Activated T-cell treated with anti-CD3 and anti-CD28 coated beads, Interleukin-2, amount 50 U/mL, for 72 hours (primary cell): ENCODE data around the gene ZNF652. TPM values are rescaled to one million over a fixed set of nuclear protein-coding genes. Genes with fewer than 3 reads are reported as not detected.

Experiments
- ATAC-seq, 2 donors: fragments of 150-1000 bp; cut with Tn5 transposase; replicated peaks in 1 of 2; 2 replicates each; pipeline ENCODE4 v1.10.0; 2021; ENCODE audit warnings: moderate library complexity in 2 of 2, mild to moderate bottlenecking in 1 of 2
- DNase-seq, 2 donors: peaks; one replicate each; pipeline ENCODE4 v3.0.0; 2021 to 2022; ENCODE audit warnings: mixed read lengths in 1 of 2
- H3K27ac Mint-ChIP-seq: one replicate; pipeline ENCODE4 v1.8.0; 2022; ENCODE audit warnings: mild to moderate bottlenecking, moderate library complexity, mixed read lengths
- H3K27me3 Mint-ChIP-seq: one replicate; pipeline ENCODE4 v1.8.0; 2022; ENCODE audit warnings: low read depth, mixed read lengths
- H3K36me3 Mint-ChIP-seq, 2 donors: one replicate each; pipeline ENCODE4 v1.8.0; 2022; ENCODE audit warnings: mixed read lengths in 2 of 2, mild to moderate bottlenecking in 1 of 2; ENCODE audit not compliant: insufficient read depth in 2 of 2
- H3K4me1 Mint-ChIP-seq: one replicate; pipeline ENCODE4 v1.8.0; 2022; ENCODE audit warnings: low read depth, mixed read lengths
- H3K4me3 Mint-ChIP-seq, 2 donors: one replicate each; pipeline ENCODE4 v1.8.0; 2022; ENCODE audit warnings: mild to moderate bottlenecking in 2 of 2, mixed read lengths in 2 of 2, moderate library complexity in 2 of 2
- H3K9me3 Mint-ChIP-seq, 2 donors: one replicate each; pipeline ENCODE4 v1.8.0; 2022; ENCODE audit warnings: mixed read lengths in 2 of 2
- total RNA-seq, 2 donors: library from RNA; stranded (reverse); gene quantifications; one replicate each; pipeline ENCODE4 v1.2.3, GENCODE V29; 2022

Gene ZNF652
- total RNA-seq, 2 donors from 2014 or later: 8.3 to 13.2 TPM

GRCh38 chr17:49342575-49342936, 19.5 kb downstream of the ZNF652 start:
- Mint-ChIP-seq H3K36me3 (peaks cover 0 to 2% of the 10 kb centered on the region in 2 donors), H3K4me3 (peak overlapping the region; percentile 69 to 91), H3K27ac (no peak overlapping the region), H3K9me3 (no peaks in the 10 kb centered on the region), H3K27me3 (peaks cover 11% of the 10 kb centered on the region), H3K4me1 (peaks cover 65% of the 10 kb centered on the region)
- no peak for DNase-seq
- peak; percentile 43 to 44 for ATAC-seq

- H3K36me3 Mint-ChIP-seq: peaks cover 0 to 2% of the 10 kb centered on the region in 2 donors
- no peaks in the 10 kb centered on the region for H3K9me3 Mint-ChIP-seq
- peaks cover 11% of the 10 kb centered on the region for H3K27me3 Mint-ChIP-seq
- H3K27ac Mint-ChIP-seq: peak overlapping the region; percentile 93
- DNase-seq (no peak), ATAC-seq (no peak)
- peaks cover 65% of the 10 kb centered on the region for H3K4me1 Mint-ChIP-seq
- H3K4me3 Mint-ChIP-seq: peak overlapping the region; percentile 70 to 74
These were observed 20.7 kb downstream of the ZNF652 start for GRCh38 chr17:49341356-49341755.

GRCh38 chr17:49339354-49339753, 22.7 kb downstream of the ZNF652 start:
- peak overlapping the region in 1 of 2 donors; percentile 20 for H3K4me3 Mint-ChIP-seq
- H3K36me3 Mint-ChIP-seq: peaks cover 0 to 2% of the 10 kb centered on the region in 2 donors
- DNase-seq (no peak), ATAC-seq (no peak)
- peak overlapping the region; percentile 38 for H3K27ac Mint-ChIP-seq
- H3K9me3 Mint-ChIP-seq: no peaks in the 10 kb centered on the region
- H3K27me3 Mint-ChIP-seq: peaks cover 11% of the 10 kb centered on the region
- H3K4me1 Mint-ChIP-seq: peaks cover 65% of the 10 kb centered on the region

GRCh38 chr17:49338883-49339282, 23.2 kb downstream of the ZNF652 start:
- Mint-ChIP-seq H3K27ac (peak overlapping the region; percentile 68), H3K36me3 (peaks cover 0 to 2% of the 10 kb centered on the region in 2 donors), H3K27me3 (peaks cover 11% of the 10 kb centered on the region), H3K9me3 (no peaks in the 10 kb centered on the region), H3K4me3 (peak overlapping the region; percentile 0 to 70), H3K4me1 (peaks cover 67% of the 10 kb centered on the region)
- ATAC-seq (peak; percentile 58 to 60), DNase-seq (peak in 1 of 2 donors; percentile 24)

GRCh38 chr17:49337884-49338283, 24.2 kb downstream of the ZNF652 start:
- H3K36me3 Mint-ChIP-seq: peaks cover 0 to 2% of the 10 kb centered on the region in 2 donors
- H3K27me3 Mint-ChIP-seq: peaks cover 11% of the 10 kb centered on the region
- no peak overlapping the region for H3K27ac Mint-ChIP-seq
- H3K9me3 Mint-ChIP-seq: no peaks in the 10 kb centered on the region
- H3K4me3 Mint-ChIP-seq: peak overlapping the region; percentile 39 to 70
- ATAC-seq (no peak), DNase-seq (peak in 1 of 2 donors; percentile 21)
- H3K4me1 Mint-ChIP-seq: peaks cover 57% of the 10 kb centered on the region

GRCh38 chr17:49334744-49335512, 27.1 kb downstream of the ZNF652 start:
- no peak for DNase-seq
- no peak for ATAC-seq
- H3K4me1 Mint-ChIP-seq: peaks cover 33% of the 10 kb centered on the region
- no peaks in the 10 kb centered on the region for H3K27me3 Mint-ChIP-seq
- no peak overlapping the region for H3K4me3 Mint-ChIP-seq
- H3K36me3 Mint-ChIP-seq: peaks cover 0 to 2% of the 10 kb centered on the region in 2 donors
- no peak overlapping the region for H3K27ac Mint-ChIP-seq
- no peaks in the 10 kb centered on the region for H3K9me3 Mint-ChIP-seq

- Mint-ChIP-seq H3K9me3 (no peaks in the 10 kb centered on the region), H3K27me3 (no peaks in the 10 kb centered on the region), H3K36me3 (peaks cover 0 to 2% of the 10 kb centered on the region in 2 donors), H3K27ac (no peak overlapping the region), H3K4me3 (no peak overlapping the region), H3K4me1 (peaks cover 33% of the 10 kb centered on the region)
- no peak for DNase-seq
- no peak for ATAC-seq
These were observed 28.2 kb downstream of the ZNF652 start for GRCh38 chr17:49333804-49334203.

GRCh38 chr17:49327835-49328784, 33.9 kb downstream of the ZNF652 start:
- no peaks in the 10 kb centered on the region for H3K9me3 Mint-ChIP-seq
- peak overlapping the region; percentile 41 to 57 for H3K4me3 Mint-ChIP-seq
- DNase-seq (no peak), ATAC-seq (peak; percentile 83 to 95)
- no peaks in the 10 kb centered on the region for H3K27me3 Mint-ChIP-seq
- peak overlapping the region; percentile 4 for H3K27ac Mint-ChIP-seq
- H3K36me3 Mint-ChIP-seq: no peaks in the 10 kb centered on the region
- H3K4me1 Mint-ChIP-seq: peaks cover 44% of the 10 kb centered on the region

GRCh38 chr17:49325980-49326379, 36.1 kb downstream of the ZNF652 start:
- Mint-ChIP-seq H3K4me1 (peaks cover 44% of the 10 kb centered on the region), H3K27ac (no peak overlapping the region), H3K9me3 (no peaks in the 10 kb centered on the region), H3K27me3 (no peaks in the 10 kb centered on the region), H3K4me3 (no peak overlapping the region), H3K36me3 (no peaks in the 10 kb centered on the region)
- ATAC-seq (no peak), DNase-seq (no peak)

- peaks cover 25% of the 10 kb centered on the region for H3K4me1 Mint-ChIP-seq
These were observed 43.5 kb downstream of the ZNF652 start for GRCh38 chr17:49318435-49318965.

GRCh38 chr17:49316889-49317675, 45.0 kb downstream of the ZNF652 start:
- no peaks in the 10 kb centered on the region for H3K9me3 Mint-ChIP-seq
- H3K27ac Mint-ChIP-seq: no peak overlapping the region
- no peaks in the 10 kb centered on the region for H3K27me3 Mint-ChIP-seq
- DNase-seq: no peak
- H3K36me3 Mint-ChIP-seq: peaks cover 0 to 1% of the 10 kb centered on the region in 2 donors
- no peak overlapping the region for H3K4me3 Mint-ChIP-seq
- no peak for ATAC-seq
- peaks cover 25% of the 10 kb centered on the region for H3K4me1 Mint-ChIP-seq

More at GRCh38 chr17:49318435-49318965, 43.5 kb downstream of the ZNF652 start:
- H3K27ac Mint-ChIP-seq: no peak overlapping the region
- no peaks in the 10 kb centered on the region for H3K27me3 Mint-ChIP-seq
- peaks cover 0 to 1% of the 10 kb centered on the region in 2 donors for H3K36me3 Mint-ChIP-seq
- DNase-seq: no peak
- no peaks in the 10 kb centered on the region for H3K9me3 Mint-ChIP-seq
- no peak overlapping the region for H3K4me3 Mint-ChIP-seq
- no peak for ATAC-seq

GRCh38 chr17:49316258-49316570, 45.8 kb downstream of the ZNF652 start:
- Mint-ChIP-seq H3K36me3 (peaks cover 0 to 1% of the 10 kb centered on the region in 2 donors), H3K4me1 (peaks cover 25% of the 10 kb centered on the region), H3K4me3 (peak overlapping the region in 1 of 2 donors; percentile 57), H3K27ac (no peak overlapping the region), H3K27me3 (no peaks in the 10 kb centered on the region), H3K9me3 (no peaks in the 10 kb centered on the region)
- ATAC-seq (no peak), DNase-seq (no peak)
